ENCODE measurements around the gene HS6ST2.

HS6ST2 gene

DNA sequence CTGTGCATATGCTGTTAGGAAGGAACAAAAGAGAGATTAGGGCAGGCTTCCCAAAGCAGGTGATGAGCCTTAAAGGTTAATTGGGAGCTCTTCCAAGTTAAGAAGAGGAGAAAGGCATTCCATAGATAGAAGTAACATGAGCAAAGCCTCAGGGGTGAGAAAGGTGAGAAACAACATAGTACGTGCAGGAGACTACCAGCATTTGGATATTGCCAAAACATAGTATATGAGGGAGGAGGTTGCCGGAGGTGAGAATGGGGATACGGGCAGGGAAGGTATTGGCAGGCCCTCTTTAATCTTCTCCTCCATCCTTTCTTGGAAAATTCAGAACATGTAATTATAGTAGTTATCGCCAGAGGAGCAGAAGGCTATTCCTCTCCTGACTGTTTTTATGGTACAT, 373.5 kb downstream of the HS6ST2 start (continued):
- TF ChIP-seq ZNF548 (tag by site-specific recombination; IDR thresholded peaks at IDR 0.05) (no peak), ZBTB21 (tag by site-specific recombination; IDR thresholded peaks at IDR 0.05) (no peak), ZFP41 (tag by site-specific recombination; IDR thresholded peaks at IDR 0.05; ENCODE audit: borderline replicate concordance) (no peak)

GRCh38 chrX:132576939-132577338, 381.5 kb downstream of the HS6ST2 start:
- H3K4me3 ChIP-seq (ENCODE audit: low read depth, low read length) = no peak overlapping the region
- ChIA-PET POLR2A (no interaction called here), CTCF (interaction anchor here (0.6 kb wide), 1 partner anchor 400 kb away, joined by 4 read pairs; no protein-coding TSS in a partner anchor)
- no peak overlapping the region for H3K27ac ChIP-seq (ENCODE audit: extremely low read depth, low read depth, low read length)
- TF ChIP-seq ZBTB10 (tag by site-specific recombination; IDR thresholded peaks at IDR 0.05) = no peak
- no peaks in the 10 kb centered on the region for H3K9me3 ChIP-seq (ENCODE audit: control insufficient read depth, insufficient read depth, low read depth, low read length)
- no peaks in the 10 kb centered on the region for H3K36me3 ChIP-seq (ENCODE audit: control insufficient read depth in 2 of 2, insufficient read depth in 1 of 2, low read length in 2 of 2)
- no peaks in the 10 kb centered on the region for H3K4me1 ChIP-seq (ENCODE audit: control insufficient read depth, insufficient read depth, low read length)
